ENCODE measurements around the gene EVA1C. TPM values are rescaled to one million over a fixed set of nuclear protein-coding genes. Genes with fewer than 3 reads are reported as not detected.

The EVA1C gene
- total and polyA plus RNA-seq, 9 of the 15 experiments (the other 6 are each of a cell fraction or from before 2014, with no cell fraction given): 0.22 TPM; not detected in 8

GRCh38 chr21:32547018-32547417 lies 134.5 kb downstream of the EVA1C start (continued):
- TF ChIP-seq TAL1 (IDR thresholded peaks at IDR 0.05) (peak; percentile 40; the same call in 1 of the 2 replicates), SRSF7 (optimal IDR thresholded peaks at IDR 0.05; ENCODE audit: low read depth, low read length) (no peak), CBFA2T3 (IDR thresholded peaks at IDR 0.05) (peak; percentile 57), SMAD2 (IDR thresholded peaks at IDR 0.05; ENCODE audit: low read depth, low read length) (no peak), TAF1 (IDR thresholded peaks at IDR 0.05; ENCODE audit: control insufficient read depth, extremely low read depth, insufficient read depth, low read length, severe bottlenecking) (no peak), ARID1B (IDR thresholded peaks at IDR 0.05) (peak; percentile 71), KDM4B (IDR thresholded peaks at IDR 0.05; ENCODE audit: borderline replicate concordance in 2 of 2, low read depth in 1 of 2) (no peak), AFF1 (IDR thresholded peaks at IDR 0.05; ENCODE audit: low read depth in 1 of 2, partially characterized antibody in 2 of 2) (no peak), NCOR1 (IDR thresholded peaks at IDR 0.05) (peak; percentile 29; the same call in 1 of the 2 replicates), VEZF1 (CRISPR knock-in tag; IDR thresholded peaks at IDR 0.05) (peak; percentile 47), SNRNP70 (optimal IDR thresholded peaks at IDR 0.05; ENCODE audit: low read depth, low read length) (no peak), SRF (CRISPR knock-in tag; IDR thresholded peaks at IDR 0.05) (no peak), NFE2L1 (tag; IDR thresholded peaks at IDR 0.05; ENCODE audit: borderline replicate concordance, low read depth) (no peak), ZNF395 (CRISPR knock-in tag; IDR thresholded peaks at IDR 0.05) (0 out of 2 replicates have a peak, but pooled peaks have one; percentile 12), PREB (CRISPR knock-in tag; IDR thresholded peaks at IDR 0.05) (no peak), JUND (IDR thresholded peaks at IDR 0.05; ENCODE audit: borderline replicate concordance, low read depth, low read length) (peak; percentile 78; the same call in 1 of the 2 replicates), JUND (tag; IDR thresholded peaks at IDR 0.05; ENCODE audit: borderline replicate concordance, low read depth, low read length) (no peak)
